ENCODE data around the gene ABCA4.

ABCA4 gene

DNA sequence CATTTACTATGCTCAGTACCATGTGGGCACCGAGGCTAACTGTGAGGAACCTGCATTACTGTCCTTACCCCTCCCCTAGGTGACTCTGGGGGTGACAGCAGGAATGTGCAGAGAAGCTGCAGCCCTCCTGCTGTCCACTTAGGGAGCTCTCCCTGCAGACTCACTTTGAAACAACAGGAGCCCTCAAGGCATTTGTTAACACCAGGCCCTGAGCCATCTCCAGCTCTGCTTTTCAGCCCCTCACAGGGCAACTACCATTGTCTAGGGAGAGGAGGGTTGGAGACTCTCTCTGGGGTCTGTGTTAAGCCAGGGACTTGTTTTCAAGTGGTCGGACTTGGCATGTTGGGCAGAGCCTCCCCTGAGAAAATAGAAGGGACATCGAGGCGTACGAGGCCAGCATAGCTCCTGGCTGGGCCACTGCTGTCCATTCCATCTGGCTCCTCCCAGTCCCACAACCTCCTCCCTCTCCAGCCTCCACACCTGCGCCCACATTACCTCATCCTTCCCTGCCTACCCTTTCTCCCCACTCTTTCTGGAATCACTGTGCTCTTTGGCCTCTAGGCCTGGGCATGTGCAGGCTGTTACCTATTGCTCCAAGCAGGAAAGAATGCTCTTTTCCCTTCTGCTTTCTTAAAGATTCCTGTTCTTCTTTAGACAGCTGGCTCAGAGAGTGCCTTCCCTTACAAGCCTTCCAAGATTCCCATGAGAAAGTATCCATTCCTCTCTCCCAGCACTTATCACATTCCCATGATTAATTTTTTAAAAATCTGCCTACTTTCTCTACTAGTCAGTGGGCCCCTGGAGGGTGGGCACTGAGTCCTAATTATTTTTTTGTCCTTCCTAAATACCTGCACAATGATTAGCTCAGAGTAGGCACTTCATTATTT lies 109.0 kb downstream of the ABCA4 start:
- DNase-seq (ENCODE audit: low spot score) = no peak
- H3K4me3 ChIP-seq = no peak overlapping the region
- TF ChIP-seq CTCF (IDR thresholded peaks at IDR 0.05) = no peak
- no peak overlapping the region for H3K27ac ChIP-seq

GRCh38 chr1:94011129-94011528 lies 109.8 kb downstream of the ABCA4 start:
- DNase-seq (ENCODE audit: low spot score) = no peak
- Histone ChIP-seq H3K4me3 (no peak overlapping the region), H3K27ac (no peak overlapping the region)
- TF ChIP-seq CTCF (IDR thresholded peaks at IDR 0.05) = no peak

- no peak for DNase-seq (ENCODE audit: low spot score)
- Histone ChIP-seq H3K4me3 (no peak overlapping the region), H3K27ac (no peak overlapping the region)
- no peak for TF ChIP-seq CTCF (IDR thresholded peaks at IDR 0.05)
Observed at GRCh38 chr1:94009304-94009703, 111.6 kb downstream of the ABCA4 start.

DNA sequence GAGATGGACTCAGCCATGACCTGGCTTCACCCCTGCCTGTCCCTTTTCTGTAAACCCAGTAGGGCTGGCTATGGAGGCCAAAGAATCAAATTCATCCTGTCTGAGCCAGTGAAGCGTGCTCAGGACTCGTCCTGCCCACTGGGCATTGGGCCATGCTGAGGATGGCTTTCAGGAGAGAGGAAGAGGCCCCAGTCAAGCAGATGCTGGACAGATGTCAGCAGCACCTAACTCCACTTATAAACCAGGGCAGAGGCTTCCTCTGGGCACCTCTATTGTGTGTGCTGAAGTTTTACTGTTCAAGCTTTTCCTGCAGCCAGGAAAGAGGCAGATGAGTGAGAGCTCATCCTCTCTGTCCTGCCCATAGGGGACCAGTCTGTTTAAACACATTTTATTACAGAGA lies 114.3 kb downstream of the ABCA4 start:
- TF ChIP-seq CTCF (IDR thresholded peaks at IDR 0.05) = no peak
- Histone ChIP-seq H3K27ac (no peak overlapping the region), H3K4me3 (no peak overlapping the region)
- DNase-seq (ENCODE audit: low spot score) = peak; percentile 41

DNA sequence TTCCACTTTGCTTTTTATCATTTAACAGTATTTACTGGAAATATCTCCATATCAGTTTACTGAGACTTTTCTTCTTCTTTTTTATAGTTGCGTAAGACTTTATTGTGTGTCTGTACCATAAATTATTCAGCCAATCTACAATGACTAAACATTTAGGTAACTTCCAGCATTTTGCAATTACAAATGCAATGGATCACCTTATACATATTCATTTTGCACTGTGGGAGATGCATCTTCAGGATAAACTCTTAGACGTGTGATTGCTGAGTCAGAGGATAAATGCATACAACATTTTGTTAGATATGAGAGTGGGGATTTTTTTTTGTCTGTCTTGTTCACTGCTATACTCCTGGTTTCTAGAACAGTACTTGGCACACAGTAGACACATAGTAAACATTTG lies 116.0 kb downstream of the ABCA4 start:
- TF ChIP-seq CTCF (IDR thresholded peaks at IDR 0.05) = no peak
- no peak for DNase-seq (ENCODE audit: low spot score)
- no peak overlapping the region for H3K4me3 ChIP-seq
- no peak overlapping the region for H3K27ac ChIP-seq

GRCh38 chr1:94002046-94002787 lies 118.7 kb downstream of the ABCA4 start:
- no peak for TF ChIP-seq CTCF (IDR thresholded peaks at IDR 0.05)
- H3K27ac ChIP-seq = no peak overlapping the region
- H3K4me3 ChIP-seq = no peak overlapping the region
- peak; percentile 49 for DNase-seq (ENCODE audit: low spot score)
